Bronchial smooth muscle cell (primary cell): ENCODE results near the gene GGTLC1. TPM values are rescaled to one million over a fixed set of nuclear protein-coding genes. Genes with fewer than 3 reads are reported as not detected.

Experiments
- total RNA-seq: library from RNA; depleted of rRNA; stranded (reverse); fragments of >200 nt; gene quantifications from 2 replicates; pipeline ENCODE4 v1.2.1, GENCODE V29; 2014

GGTLC1 gene
- total RNA-seq: not detected in 2 replicates

GRCh38 chr20:23988561-23988960, at the start of gene GGTLC1:
TSS of gene GGTLC1 (minus strand) at chr20:23988779. CDS start at chr20:23986611, 2,168 bp downstream.

Other genes starting within 250 kb of the GGTLC1 start
- gene CST1, start 237.8 kb downstream of the GGTLC1 start, total RNA-seq: 3.9 TPM in 1 of 2 replicates, not detected in the other
- gene CST2, start 162.1 kb downstream of the GGTLC1 start, total RNA-seq: not detected in 2 replicates
- gene CST5, start 109.0 kb downstream of the GGTLC1 start, total RNA-seq: not detected in 2 replicates